OCI-LY7 (cell line): ENCODE results near the gene ARFGAP1. TPM values are rescaled to one million over a fixed set of nuclear protein-coding genes. Genes with fewer than 3 reads are reported as not detected.

ENCODE experiments used
- BruUV-seq: library from RNA; stranded (reverse); fragments of 400-500 nt; replicated peaks from 2 replicates; lab custom pipeline; 2021; lab: Mats Ljungman, UMichigan
- CTCF ChIA-PET: fragments of 300-600 bp; sonication (Branson Sonifier 250); formaldehyde crosslinking; loops from one replicate; lab custom pipeline; 2022; ENCODE audit warnings: antibody characterized with exemption; ENCODE audit not compliant: unreplicated experiment; lab: Charles Lee
- POLR2A ChIA-PET: fragments of 300-600 bp; sonication (Branson Sonifier 250); formaldehyde crosslinking; loops from one replicate; lab custom pipeline; 2022; ENCODE audit warnings: antibody characterized with exemption; lab: Charles Lee
- DNase-seq: peaks from one replicate; pipeline ENCODE4 v3.0.0-alpha.2; 2015; ENCODE audit warnings: low spot score
- H2AFZ ChIP-seq: fragments of 200-600 bp; sonication (generic), shearing (Covaris generic); 2 replicates; pipeline ENCODE4 v1.6.1; 2014; ENCODE audit warnings: mild to moderate bottlenecking, antibody characterized with exemption, low read length, moderate library complexity
- H3K27ac ChIP-seq: fragments of 200-600 bp; sonication (generic); 2 replicates; pipeline ENCODE4 v1.5.1; 2014; ENCODE audit warnings: mixed run types, low read depth, mild to moderate bottlenecking, moderate library complexity, low read length, inconsistent platforms; ENCODE audit not compliant: poor library complexity, severe bottlenecking
- H3K36me3 ChIP-seq: fragments of 200-600 bp; sonication (generic); 2 replicates; pipeline ENCODE4 v1.6.1; 2014; ENCODE audit warnings: mild to moderate bottlenecking, antibody characterized with exemption, low read length, moderate library complexity, mixed read lengths; ENCODE audit not compliant: insufficient read depth
- H3K4me1 ChIP-seq: fragments of 200-600 bp; sonication (generic); 2 replicates; pipeline ENCODE4 v1.5.1; 2014; ENCODE audit warnings: mild to moderate bottlenecking, low read length; ENCODE audit not compliant: insufficient read depth, poor library complexity, severe bottlenecking
- H3K4me2 ChIP-seq: fragments of 200-600 bp; sonication (generic); 2 replicates; pipeline ENCODE4 v1.6.1; 2014; ENCODE audit warnings: mild to moderate bottlenecking, low read length
- H3K4me3 ChIP-seq: fragments of 200-600 bp; sonication (generic); 2 replicates; pipeline ENCODE4 v1.5.1; 2014; ENCODE audit warnings: mild to moderate bottlenecking, low read depth, low read length; ENCODE audit not compliant: poor library complexity, severe bottlenecking
- H3K79me2 ChIP-seq: fragments of 200-600 bp; sonication (generic); 2 replicates; pipeline ENCODE4 v1.6.1; 2016; ENCODE audit warnings: low read depth, mild to moderate bottlenecking, low read length, moderate library complexity, mixed read lengths; ENCODE audit not compliant: insufficient read depth
- H3K9me2 ChIP-seq: fragments of 200-600 bp; sonication (generic); 2 replicates; pipeline ENCODE4 v1.6.1; 2016; ENCODE audit warnings: mild to moderate bottlenecking, low read length, mixed read lengths; ENCODE audit not compliant: insufficient read depth
- H3K9me3 ChIP-seq: fragments of 200-600 bp; sonication (generic); 2 replicates; pipeline ENCODE4 v1.6.1; 2014; ENCODE audit warnings: mild to moderate bottlenecking, mixed run types, low read length, mixed read lengths
- H4K20me1 ChIP-seq: fragments of 200-600 bp; sonication (generic); 2 replicates; pipeline ENCODE4 v1.6.1; 2014; ENCODE audit warnings: mild to moderate bottlenecking, antibody characterized with exemption, low read length, moderate library complexity, mixed read lengths; ENCODE audit not compliant: insufficient read depth
- EZH2phosphoT487 ChIP-seq: fragments of 200-600 bp; sonication (generic); IDR thresholded peaks from 2 replicates; pipeline ENCODE4 v1.6.1; 2018; ENCODE audit warnings: low read depth, borderline replicate concordance, mild to moderate bottlenecking, mixed run types, antibody characterized with exemption, low read length, moderate library complexity, mixed read lengths
- intact Hi-C: fragments of 100-400 bp; cut with micrococcal nuclease; formaldehyde crosslinking; loops from one replicate; pipeline ENCODE4 v1.10.0; 2022; ENCODE audit not compliant: unreplicated experiment
- total RNA-seq, 2 experiments: library from RNA; depleted of rRNA in 1 of 2; stranded (reverse); fragments of >200 nt in 1 of 2; shearing (Covaris generic) in 1 of 2; gene quantifications; 2 replicates each; pipeline ENCODE4 v1.2.3, GENCODE V29; 2014 to 2022
- TF ChIP-seq, protein P1 (sequence below): fragments of 200-600 bp; sonication (generic); conservative IDR thresholded peaks from 2 replicates; pipeline ENCODE4 v1.5.1; 2014; ENCODE audit warnings: mild to moderate bottlenecking, antibody characterized with exemption, low read length, moderate library complexity, mixed read lengths

Gene ARFGAP1
- total RNA-seq, 2 experiments from 2014 or later = 57.9 to 105 TPM

- H3K36me3 ChIP-seq = no peaks in the 10 kb centered on the region
- H3K4me1 ChIP-seq = no peaks in the 10 kb centered on the region
- no peak overlapping the region for H2AFZ ChIP-seq
- BruUV-seq = no TSS peak
- H3K27ac ChIP-seq = no peak overlapping the region
- H4K20me1 ChIP-seq = no peaks in the 10 kb centered on the region
- no peak overlapping the region for H3K4me2 ChIP-seq
- TF ChIP-seq EZH2phosphoT487 = no peak
- TF ChIP-seq, protein P1, sequence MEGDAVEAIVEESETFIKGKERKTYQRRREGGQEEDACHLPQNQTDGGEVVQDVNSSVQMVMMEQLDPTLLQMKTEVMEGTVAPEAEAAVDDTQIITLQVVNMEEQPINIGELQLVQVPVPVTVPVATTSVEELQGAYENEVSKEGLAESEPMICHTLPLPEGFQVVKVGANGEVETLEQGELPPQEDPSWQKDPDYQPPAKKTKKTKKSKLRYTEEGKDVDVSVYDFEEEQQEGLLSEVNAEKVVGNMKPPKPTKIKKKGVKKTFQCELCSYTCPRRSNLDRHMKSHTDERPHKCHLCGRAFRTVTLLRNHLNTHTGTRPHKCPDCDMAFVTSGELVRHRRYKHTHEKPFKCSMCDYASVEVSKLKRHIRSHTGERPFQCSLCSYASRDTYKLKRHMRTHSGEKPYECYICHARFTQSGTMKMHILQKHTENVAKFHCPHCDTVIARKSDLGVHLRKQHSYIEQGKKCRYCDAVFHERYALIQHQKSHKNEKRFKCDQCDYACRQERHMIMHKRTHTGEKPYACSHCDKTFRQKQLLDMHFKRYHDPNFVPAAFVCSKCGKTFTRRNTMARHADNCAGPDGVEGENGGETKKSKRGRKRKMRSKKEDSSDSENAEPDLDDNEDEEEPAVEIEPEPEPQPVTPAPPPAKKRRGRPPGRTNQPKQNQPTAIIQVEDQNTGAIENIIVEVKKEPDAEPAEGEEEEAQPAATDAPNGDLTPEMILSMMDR = no peak
- H3K9me3 ChIP-seq = no peaks in the 10 kb centered on the region
- CTCF ChIA-PET = no interaction called here
- intact Hi-C loops = no loop called here
- no peak for DNase-seq
- H3K9me2 ChIP-seq = no peaks in the 10 kb centered on the region
- no peaks in the 10 kb centered on the region for H3K79me2 ChIP-seq
- H3K4me3 ChIP-seq = no peak overlapping the region
- POLR2A ChIA-PET = no interaction called here
These were observed 41.4 kb downstream of the ARFGAP1 start for GRCh38 chr20:63314015-63314471.

- no peak for TF ChIP-seq EZH2phosphoT487
- TF ChIP-seq, protein P1 = no peak
- Histone ChIP-seq H3K27ac (no peak overlapping the region), H4K20me1 (no peaks in the 10 kb centered on the region), H3K36me3 (no peaks in the 10 kb centered on the region), H3K79me2 (no peaks in the 10 kb centered on the region), H3K4me2 (no peak overlapping the region), H2AFZ (no peak overlapping the region), H3K4me3 (no peak overlapping the region), H3K9me2 (no peaks in the 10 kb centered on the region), H3K9me3 (no peaks in the 10 kb centered on the region), H3K4me1 (no peaks in the 10 kb centered on the region)
- DNase-seq = no peak
- POLR2A ChIA-PET = no interaction called here
- CTCF ChIA-PET = no interaction called here
- no TSS peak for BruUV-seq
- intact Hi-C loops = no loop called here
These were observed 42.1 kb downstream of the ARFGAP1 start for GRCh38 chr20:63314566-63315239.

DNA sequence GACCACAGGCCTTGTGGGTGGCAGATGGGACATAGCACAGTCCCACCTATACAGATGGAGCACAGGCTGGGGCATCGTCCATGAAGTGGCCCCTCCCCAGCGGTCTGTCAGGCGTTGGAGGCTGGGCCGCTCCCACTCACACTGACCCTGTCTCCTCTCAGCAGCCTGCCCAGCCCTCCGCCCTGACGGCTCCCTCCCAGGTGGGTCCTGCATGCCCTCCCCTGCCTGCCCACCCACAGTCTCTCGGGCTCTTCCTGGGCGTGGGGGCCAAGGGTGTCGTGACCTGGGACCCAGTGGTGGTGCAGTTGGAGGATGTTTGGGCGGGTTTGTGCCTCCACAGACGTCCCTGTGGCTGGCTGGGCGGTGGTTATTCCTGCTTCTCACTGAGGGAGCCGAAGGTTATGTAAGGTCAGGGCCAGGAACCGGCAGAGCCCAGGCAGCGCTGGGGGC, 42.7 kb downstream of the ARFGAP1 start:
- ChIA-PET CTCF (no interaction called here), POLR2A (no interaction called here)
- DNase-seq = no peak
- Histone ChIP-seq H3K9me3 (no peaks in the 10 kb centered on the region), H3K9me2 (no peaks in the 10 kb centered on the region), H3K4me1 (no peaks in the 10 kb centered on the region), H3K4me2 (no peak overlapping the region), H2AFZ (no peak overlapping the region), H3K4me3 (no peak overlapping the region), H3K36me3 (no peaks in the 10 kb centered on the region), H3K79me2 (no peaks in the 10 kb centered on the region), H4K20me1 (no peaks in the 10 kb centered on the region), H3K27ac (no peak overlapping the region)
- no peak for TF ChIP-seq EZH2phosphoT487
- TF ChIP-seq, protein P1 = no peak
- intact Hi-C loops = no loop called here
- BruUV-seq = no TSS peak
